GM18502 (cell line): ENCODE measurements around the gene GAK.
"Not testable (repeated sequence)": the region's sequence is repeated elsewhere in the genome, so short reads cannot be mapped to it uniquely, and the experiment has no call there.

Source experiments
- ATAC-seq: cut with Tn5 transposase; IDR thresholded peaks from one replicate; pipeline ENCODE4 v1.9.1; 2021; ENCODE audit warnings: mild to moderate bottlenecking; ENCODE audit not compliant: unreplicated experiment, poor library complexity

GAK gene

GRCh38 chr4:930028-930551 lies 2.0 kb downstream of the GAK start:
- ATAC-seq = no peak

GRCh38 chr4:929096-929765 lies 2.9 kb downstream of the GAK start:
- no peak for ATAC-seq

GRCh38 chr4:927566-927965 lies 4.5 kb downstream of the GAK start:
- not testable (repeated sequence) for ATAC-seq

- no peak for ATAC-seq
Measured at GRCh38 chr4:926538-926937, 5.6 kb downstream of the GAK start.

- no peak for ATAC-seq
Measured at GRCh38 chr4:925771-926500, 6.2 kb downstream of the GAK start.

- no peak for ATAC-seq
Measured at GRCh38 chr4:925171-925570, 6.9 kb downstream of the GAK start.

- ATAC-seq = peak; percentile 49
Measured at GRCh38 chr4:924107-925096, 7.7 kb downstream of the GAK start.

- peak; percentile 57 for ATAC-seq
Measured at GRCh38 chr4:921830-922331, 10.2 kb downstream of the GAK start.

- ATAC-seq = not testable (repeated sequence)
Measured at GRCh38 chr4:919004-919680, 13.0 kb downstream of the GAK start.

- ATAC-seq = not testable (repeated sequence)
Measured at GRCh38 chr4:918591-918990, 13.5 kb downstream of the GAK start.

- no peak for ATAC-seq
Measured at GRCh38 chr4:917992-918391, 14.1 kb downstream of the GAK start.

- no peak for ATAC-seq
Measured at GRCh38 chr4:917466-917865, 14.7 kb downstream of the GAK start.

GRCh38 chr4:915595-915994 lies 16.5 kb downstream of the GAK start:
- ATAC-seq = no peak

GRCh38 chr4:915041-915474 lies 17.1 kb downstream of the GAK start:
- no peak for ATAC-seq

GRCh38 chr4:914531-914930 lies 17.6 kb downstream of the GAK start:
- ATAC-seq = no peak

- no peak for ATAC-seq
Measured at GRCh38 chr4:913280-913618, 18.9 kb downstream of the GAK start.

- ATAC-seq = no peak
Measured at GRCh38 chr4:912548-913279, 19.4 kb downstream of the GAK start.

GRCh38 chr4:911871-912490 lies 20.1 kb downstream of the GAK start:
- no peak for ATAC-seq

GRCh38 chr4:911221-911751 lies 20.8 kb downstream of the GAK start:
- ATAC-seq = no peak
